Hematopoietic multipotent progenitor cell treated with erythropoietin and hydrocortisone succinate and interleukin-3 and kit ligand, for 6 days (in vitro differentiated cells): Measurements from ENCODE around the gene C2orf76.

Source experiments
- DNase-seq: peaks from one replicate; pipeline ENCODE4 v3.0.0-alpha.2; 2015

Gene C2orf76

GRCh38 chr2:119261493-119262225 lies 105.0 kb downstream of the C2orf76 start:
- peak; percentile 62 for DNase-seq

- DNase-seq: no peak
These were observed 105.8 kb downstream of the C2orf76 start for GRCh38 chr2:119260646-119261492.

- no peak for DNase-seq
These were observed 107.3 kb downstream of the C2orf76 start for GRCh38 chr2:119259296-119259860.

- no peak for DNase-seq
These were observed 109.4 kb downstream of the C2orf76 start for GRCh38 chr2:119257198-119257597.

- DNase-seq: no peak
These were observed 110.1 kb downstream of the C2orf76 start for GRCh38 chr2:119256582-119256921.

- DNase-seq: no peak
These were observed 110.7 kb downstream of the C2orf76 start for GRCh38 chr2:119255760-119256581.

GRCh38 chr2:119254601-119255080 lies 112.0 kb downstream of the C2orf76 start:
- no peak for DNase-seq

- no peak for DNase-seq
These were observed 112.7 kb downstream of the C2orf76 start for GRCh38 chr2:119253760-119254600.

GRCh38 chr2:119253114-119253702 lies 113.4 kb downstream of the C2orf76 start:
- DNase-seq: no peak
